ENCODE measurements around the gene GRM5.
"Not testable (repeated sequence)": the region's sequence is repeated elsewhere in the genome, so short reads cannot be mapped to it uniquely, and the experiment has no call there.

GRCh38 chr11:89047159-89047558 lies 18.6 kb downstream of the GRM5 start:
- TF ChIP-seq EZH2 (IDR thresholded peaks at IDR 0.05; ENCODE audit: insufficient read depth, poor library complexity, severe bottlenecking); EZH2phosphoT487 (IDR thresholded peaks at IDR 0.05; ENCODE audit: insufficient read depth, low read depth): not testable (repeated sequence)

Data from GM23248 (cell line).